ENCODE measurements around the gene CASTOR1.

- TF ChIP-seq CTCF (conservative IDR thresholded peaks at IDR 0.05; ENCODE audit: low read depth, low read length) (no peak), EZH2 (IDR thresholded peaks at IDR 0.05; ENCODE audit: borderline replicate concordance, low read depth, low read length, poor library complexity, severe bottlenecking) (no peak)
Observed at GRCh38 chr22:30314915-30315314, 25.6 kb upstream of the CASTOR1 start.
